K562 (cell line): Measurements from ENCODE around the gene MILR1. TPM values are rescaled to one million over a fixed set of nuclear protein-coding genes. Genes with fewer than 3 reads are reported as not detected.

Source experiments
- BRD4 ChIP-seq: fragments of 200-600 bp; sonication (generic); IDR thresholded peaks from 2 replicates; pipeline ENCODE4 v1.6.1; 2017; ENCODE audit warnings: inconsistent platforms
- CHD1 ChIP-seq: fragments of 200-600 bp; sonication (generic); IDR thresholded peaks from one replicate; pipeline ENCODE4 v1.6.1; 2012; ENCODE audit warnings: mild to moderate bottlenecking, moderate library complexity, low read length, inconsistent platforms
- GTF2A2 ChIP-seq: IDR thresholded peaks from 2 replicates; pipeline ENCODE4 v1.6.1; 2016; ENCODE audit warnings: mild to moderate bottlenecking, missing genetic modification characterization, missing compliant biosample characterization
- HMGN3 ChIP-seq: IDR thresholded peaks from 2 replicates; pipeline ENCODE4 v1.6.1; 2011; ENCODE audit warnings: borderline replicate concordance, low read depth, mild to moderate bottlenecking, mixed read lengths, low read length; ENCODE audit not compliant: insufficient read length; ENCODE audit errors: extremely low read depth
- MECOM ChIP-seq: fragments of 250-450 bp; sonication (Bioruptor Pico); IDR thresholded peaks from 2 replicates; pipeline ENCODE4 v1.8.0; 2022; ENCODE audit warnings: inconsistent platforms
- MTA3 ChIP-seq: fragments of 450-650 bp; formaldehyde crosslinking; IDR thresholded peaks from 2 replicates; pipeline ENCODE4 v1.6.1; 2017; ENCODE audit warnings: mild to moderate bottlenecking, borderline replicate concordance
- NFRKB ChIP-seq: fragments of 450-650 bp; IDR thresholded peaks from 2 replicates; pipeline ENCODE4 v1.6.1; 2016; ENCODE audit warnings: low read depth
- PRPF4 ChIP-seq: fragments of 200-400 bp; formaldehyde crosslinking; IDR thresholded peaks from one replicate; pipeline ENCODE4 v1.6.1; 2017; ENCODE audit warnings: low read length, low read depth, mild to moderate bottlenecking; ENCODE audit not compliant: insufficient read depth, poor library complexity, severe bottlenecking
- PTTG1 ChIP-seq: fragments of 450-650 bp; IDR thresholded peaks from 2 replicates; pipeline ENCODE4 v1.6.1; 2016; ENCODE audit warnings: low read depth, mild to moderate bottlenecking, missing genetic modification characterization, missing compliant biosample characterization
- RB1 ChIP-seq: fragments of 450-650 bp; IDR thresholded peaks from 2 replicates; pipeline ENCODE4 v1.6.1; 2017; ENCODE audit warnings: low read depth, mild to moderate bottlenecking
- REST ChIP-seq, 2 experiments: fragments of 450-650 bp; formaldehyde crosslinking in 1 of 2; IDR thresholded peaks; 2 replicates each; pipeline versions ENCODE4 v1.4.0 to v1.6.1; 2014 to 2020; ENCODE audit warnings: mild to moderate bottlenecking in 2 of 2, borderline replicate concordance in 1 of 2, low read depth in 1 of 2
- SRSF1 ChIP-seq: fragments of 200-400 bp; formaldehyde crosslinking; IDR thresholded peaks from 2 replicates; pipeline ENCODE4 v1.6.1; 2017; ENCODE audit warnings: mild to moderate bottlenecking, low read depth, low read length, moderate library complexity
- SRSF3 ChIP-seq: fragments of 200-400 bp; formaldehyde crosslinking; IDR thresholded peaks from 2 replicates; pipeline ENCODE4 v1.6.1; 2016; ENCODE audit warnings: mild to moderate bottlenecking, low read length, moderate library complexity; ENCODE audit not compliant: insufficient read depth
- TAF1 ChIP-seq: IDR thresholded peaks from 2 replicates; pipeline ENCODE4 v1.6.1; 2011; ENCODE audit warnings: mild to moderate bottlenecking, low read length, moderate library complexity; ENCODE audit not compliant: insufficient read depth, control insufficient read depth, severe bottlenecking; ENCODE audit errors: extremely low read depth
- TAF7 ChIP-seq: fragments of 450-650 bp; IDR thresholded peaks from 2 replicates; pipeline ENCODE4 v1.6.1; 2016; ENCODE audit warnings: missing genetic modification characterization, missing compliant biosample characterization
- TCFL5 ChIP-seq: fragments of 250-450 bp; sonication (Bioruptor Pico); conservative IDR thresholded peaks from 2 replicates; pipeline ENCODE4 v1.6.1; 2021; ENCODE audit warnings: mild to moderate bottlenecking, moderate library complexity, matching md5 sums
- TOE1 ChIP-seq, 2 experiments: fragments of 450-650 bp in 1 of 2; sonication (generic) in 1 of 2; formaldehyde crosslinking in 1 of 2; IDR thresholded peaks; 2 replicates each; pipeline versions ENCODE4 v1.7.1 to v1.8.0; 2016 to 2022; ENCODE audit warnings: borderline replicate concordance in 2 of 2, mild to moderate bottlenecking in 2 of 2, antibody characterized with exemption in 1 of 2, inconsistent platforms in 1 of 2, low read depth in 1 of 2, missing genetic modification reagents in 1 of 2, moderate library complexity in 1 of 2
- ZC3H4 ChIP-seq: sonication (generic); formaldehyde crosslinking; IDR thresholded peaks from 2 replicates; pipeline ENCODE4 v1.9.0; 2021; ENCODE audit warnings: missing genetic modification reagents, borderline replicate concordance
- polyA plus RNA-seq, 8 experiments: library from polyadenylated mRNA; depleted of rRNA in 4 of 8; stranded (reverse) in 5 of 8; unstranded in 3 of 8; fragments of >200 nt; fragmentation: Nextera tagmentation in 2 of 8; fragmentation: Illumina TruSeq in 1 of 8; extraction: Ambion mirVana in 2 of 8; extraction: Trizol in 1 of 8; gene quantifications; 2 replicates each; pipeline versions ENCODE4 v1.2.1 to v1.2.3, GENCODE V29; 2011 to 2014; ENCODE audit warnings: inconsistent platforms in 1 of 8, missing spikeins in 1 of 8
- total RNA-seq, 7 experiments: library from RNA; depleted of rRNA in 6 of 7; stranded (reverse); fragments of >200 nt in 6 of 7; fragmentation: Illumina TruSeq in 2 of 7; extraction: Trizol in 2 of 7; gene quantifications; 2 replicates each; pipeline versions ENCODE4 v1.2.1 to v1.2.3, GENCODE V29; 2011 to 2021; ENCODE audit warnings: low replicate concordance in 1 of 7

The MILR1 gene
- total and polyA plus RNA-seq, 9 of the 15 experiments (the other 6 are each of a cell fraction or from before 2014, with no cell fraction given): 3.8 to 14.1 (median 7.1) TPM

- TF ChIP-seq REST (IDR thresholded peaks at IDR 0.05; ENCODE audit: borderline replicate concordance) (no peak), REST (CRISPR knock-in tag; IDR thresholded peaks at IDR 0.05; ENCODE audit: low read depth) (no peak), PTTG1 (no peak), NFRKB (peak; percentile 99), BRD4 (peak; percentile 95), TOE1 (IDR thresholded peaks at IDR 0.05; ENCODE audit: borderline replicate concordance) (peak; percentile 26; the same call in 1 of the 2 replicates), TOE1 (CRISPR knock-in tag; IDR thresholded peaks at IDR 0.05; ENCODE audit: borderline replicate concordance, low read depth) (no peak; the same call in 1 of the 2 replicates), PRPF4 (peak; percentile 93), CHD1 (peak; percentile 99), GTF2A2 (tag) (no peak), TAF1 (peak; percentile 85), MTA3 (peak; percentile 35; the same call in 1 of the 2 replicates), TAF7 (tag) (peak; percentile 87), HMGN3 (peak; percentile 81), SRSF3 (no peak), ZC3H4 (CRISPR knock-in tag) (peak; percentile 100), TCFL5 (CRISPR knock-in tag) (no peak), SRSF1 (peak; percentile 93; the same call in 1 of the 2 replicates), RB1 (0 out of 2 replicates have a peak, but pooled peaks have one; percentile 15), MECOM (CRISPR knock-in tag) (no peak)
These were observed 56.7 kb downstream of the MILR1 start (continued) for GRCh38 chr17:64505340-64506200.
